ENCODE data around the gene PHF2.

The PHF2 gene

GRCh38 chr9:93595461-93595860, 19.1 kb downstream of the PHF2 start:
- no peak overlapping the region for H3K4me3 ChIP-seq (replicated peaks; ENCODE audit: low read depth, low read length)
- TF ChIP-seq CTCF (IDR thresholded peaks at IDR 0.05; ENCODE audit: low read length, missing control alignments), result no peak
- DNase-seq (ENCODE audit: low read depth), result no peak

GRCh38 chr9:93595861-93596365, 19.5 kb downstream of the PHF2 start:
- no peak for TF ChIP-seq CTCF (IDR thresholded peaks at IDR 0.05; ENCODE audit: low read length, missing control alignments)
- H3K4me3 ChIP-seq (replicated peaks; ENCODE audit: low read depth, low read length), result no peak overlapping the region
- DNase-seq (ENCODE audit: low read depth), result no peak

- no peak for DNase-seq (ENCODE audit: low read depth)
- no peak overlapping the region for H3K4me3 ChIP-seq (replicated peaks; ENCODE audit: low read depth, low read length)
- no peak for TF ChIP-seq CTCF (IDR thresholded peaks at IDR 0.05; ENCODE audit: low read length, missing control alignments)
These were observed 20.0 kb downstream of the PHF2 start for GRCh38 chr9:93596399-93596798.

- TF ChIP-seq CTCF (IDR thresholded peaks at IDR 0.05; ENCODE audit: low read length, missing control alignments), result no peak
- DNase-seq (ENCODE audit: low read depth), result no peak
- no peak overlapping the region for H3K4me3 ChIP-seq (replicated peaks; ENCODE audit: low read depth, low read length)
These were observed 20.8 kb downstream of the PHF2 start for GRCh38 chr9:93597142-93597706.

GRCh38 chr9:93597871-93598646, 21.7 kb downstream of the PHF2 start:
- no peak for TF ChIP-seq CTCF (IDR thresholded peaks at IDR 0.05; ENCODE audit: low read length, missing control alignments)
- no peak for DNase-seq (ENCODE audit: low read depth)
- no peak overlapping the region for H3K4me3 ChIP-seq (replicated peaks; ENCODE audit: low read depth, low read length)

GRCh38 chr9:93598647-93599241, 22.4 kb downstream of the PHF2 start:
- H3K4me3 ChIP-seq (replicated peaks; ENCODE audit: low read depth, low read length), result no peak overlapping the region
- DNase-seq (ENCODE audit: low read depth), result peak; percentile 42
- no peak for TF ChIP-seq CTCF (IDR thresholded peaks at IDR 0.05; ENCODE audit: low read length, missing control alignments)

Data from fibroblast of pulmonary artery (primary cell).